Stimulated activated CD4-positive, alpha-beta T cell treated with anti-CD3 and anti-CD28 coated beads, Interleukin-2, amount 100 ng/mL, for 4 hours (primary cell): ENCODE measurements around the gene CYP2C18.
"Not testable (repeated sequence)": the region's sequence is repeated elsewhere in the genome, so short reads cannot be mapped to it uniquely, and the experiment has no call there.

Experiments used
- DNase-seq: peaks from one replicate; pipeline ENCODE4 v3.0.0-alpha.2; 2020; ENCODE audit warnings: low read depth

Gene CYP2C18

DNA sequence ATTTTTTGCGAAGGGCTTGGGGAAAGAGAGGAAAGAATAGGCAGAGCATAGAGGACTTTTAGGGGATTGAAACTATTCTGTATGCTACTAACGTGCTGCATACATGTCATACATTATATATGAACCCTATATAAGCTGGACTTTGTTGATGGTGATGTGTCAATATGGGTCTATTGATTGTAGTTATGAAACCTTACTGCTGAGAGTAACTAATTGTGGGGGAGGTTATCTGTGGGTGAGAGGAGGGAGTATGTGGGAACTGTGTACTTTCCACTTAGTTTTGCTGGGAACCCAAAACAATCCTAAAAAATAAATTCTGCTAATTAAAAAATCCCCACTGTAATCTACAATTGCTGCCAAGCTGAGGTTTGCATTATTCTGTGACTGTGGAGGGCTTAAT is 63.6 kb downstream of the CYP2C18 start:
- no peak for DNase-seq

- DNase-seq = no peak
Observed at GRCh38 chr10:94747838-94748237, 64.3 kb downstream of the CYP2C18 start.

- DNase-seq = no peak
Observed at GRCh38 chr10:94757916-94758315, 74.4 kb downstream of the CYP2C18 start.

GRCh38 chr10:94760586-94761178 is 77.2 kb downstream of the CYP2C18 start:
- DNase-seq = no peak

- DNase-seq = no peak
Observed at GRCh38 chr10:94762393-94762792, 78.9 kb downstream of the CYP2C18 start, which contains the start of gene CYP2C19. CYP2C19 (plus strand) TSS chr10:94762681; CDS start chr10:94762706, 25 bp downstream.

DNA sequence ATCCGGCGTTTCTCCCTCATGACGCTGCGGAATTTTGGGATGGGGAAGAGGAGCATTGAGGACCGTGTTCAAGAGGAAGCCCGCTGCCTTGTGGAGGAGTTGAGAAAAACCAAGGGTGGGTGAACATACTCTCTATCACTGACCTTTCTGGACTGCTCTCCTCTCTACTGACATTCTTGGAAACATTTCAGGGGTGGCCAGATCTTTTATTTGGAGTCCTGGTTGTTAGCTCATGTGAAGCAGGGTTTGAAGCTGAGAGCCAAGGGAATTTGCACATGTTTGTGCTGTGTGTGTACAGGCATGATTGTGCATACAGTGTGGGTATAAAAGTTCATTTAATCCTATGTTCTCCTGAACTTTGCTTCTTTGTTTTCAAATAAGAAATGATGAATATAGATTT is 91.9 kb downstream of the CYP2C18 start:
- not testable (repeated sequence) for DNase-seq

- no peak for DNase-seq
Observed at GRCh38 chr10:94777886-94778458, 94.4 kb downstream of the CYP2C18 start.

DNA sequence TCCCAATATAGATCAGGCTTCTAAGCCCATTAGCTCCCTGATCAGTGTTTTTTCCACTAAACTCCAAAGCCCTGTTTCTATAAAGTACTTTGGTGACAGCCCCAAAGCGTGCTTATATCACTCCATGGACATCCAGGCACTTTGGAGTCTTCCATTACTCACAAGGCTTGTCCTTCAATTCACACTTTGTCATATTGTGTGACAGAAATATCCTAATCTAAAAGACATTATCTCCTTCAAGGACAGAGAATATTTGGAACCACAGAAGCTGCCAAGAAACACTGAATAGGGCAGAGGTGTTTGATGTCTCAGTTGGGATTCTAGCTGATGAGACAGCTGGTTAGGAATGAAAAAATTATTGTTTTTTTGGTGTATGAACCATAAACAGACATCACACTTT is 97.3 kb downstream of the CYP2C18 start:
- no peak for DNase-seq

DNA sequence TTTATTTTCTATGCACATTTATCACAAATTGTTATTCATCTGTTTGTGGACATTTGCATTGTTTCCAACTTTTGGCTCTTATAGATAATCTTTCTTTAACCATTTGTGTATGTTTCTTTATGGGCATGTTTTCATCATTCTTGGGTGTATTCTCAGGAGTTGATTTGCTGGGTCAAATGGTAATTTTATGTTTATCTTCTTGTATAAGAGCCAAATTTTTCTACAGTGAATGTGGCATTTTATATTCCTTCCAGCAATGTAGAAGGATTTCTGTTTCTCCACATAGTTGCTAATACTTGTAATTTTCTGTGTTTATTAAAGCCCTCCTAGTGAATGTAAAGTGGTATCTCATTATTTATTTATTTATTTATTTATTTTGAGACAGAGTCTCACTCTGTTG is 100.7 kb downstream of the CYP2C18 start:
- no peak for DNase-seq

- DNase-seq = no peak
Observed at GRCh38 chr10:94785211-94785610, 101.7 kb downstream of the CYP2C18 start.
